ENCODE measurements around the gene ABHD11. TPM values are rescaled to one million over a fixed set of nuclear protein-coding genes. Genes with fewer than 3 reads are reported as not detected.

ABHD11 gene
- total and polyA plus RNA-seq, 2 donors (not counting 1 experiment from before 2014, with no cell fraction given), result 6.5 to 7.1 TPM

DNA sequence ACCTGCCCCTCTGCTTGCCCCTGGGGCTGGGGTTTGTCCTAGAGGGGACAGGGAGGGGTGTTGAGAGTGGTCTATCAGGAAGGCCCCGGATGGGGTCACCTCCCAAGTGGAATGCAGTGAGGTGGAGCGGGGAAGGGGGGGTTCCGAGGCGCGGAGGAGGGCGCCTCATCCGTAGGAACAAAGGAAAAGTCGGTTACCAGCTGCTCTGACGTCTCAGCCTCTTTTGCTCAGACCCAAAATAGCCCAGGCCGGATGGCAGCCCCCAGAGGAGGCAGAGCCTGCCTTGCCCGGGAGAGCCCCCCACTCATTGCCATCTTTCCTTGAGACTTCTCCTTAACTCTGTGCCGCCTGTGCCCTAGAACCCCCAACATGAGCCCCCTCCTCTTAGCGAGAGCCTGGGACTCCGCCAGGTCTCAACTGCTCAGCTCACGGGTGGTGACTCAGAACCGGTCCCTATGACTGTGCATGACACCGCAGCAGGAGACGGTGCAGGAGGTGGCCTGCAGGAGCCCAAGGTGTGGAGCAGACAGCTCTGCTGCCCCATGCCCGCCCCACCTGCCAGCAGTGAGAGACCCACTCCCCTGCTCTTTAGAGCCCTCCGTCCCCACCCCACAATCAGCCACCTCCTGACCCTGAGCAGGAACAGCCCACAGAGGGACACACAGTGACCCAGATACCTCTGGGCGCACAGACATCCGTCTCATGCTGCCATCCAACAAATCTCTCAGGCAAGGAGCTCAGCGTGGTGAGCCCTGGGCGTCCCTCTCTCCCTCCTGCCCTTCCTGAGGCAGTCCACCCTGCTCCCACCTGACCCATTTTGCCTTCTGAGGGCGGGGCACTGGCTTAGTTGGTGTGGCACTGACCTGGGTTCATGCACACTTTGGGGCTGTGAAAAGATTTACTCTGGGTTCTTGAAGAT lies 32.2 kb downstream of the ABHD11 start:
- Histone ChIP-seq H3K4me1 (ENCODE audit: control insufficient read depth, extremely low read depth, insufficient read depth, low read length) (no peaks in the 10 kb centered on the region), H2AFZ (ENCODE audit: low read length) (no peak overlapping the region), H3K4me3 (replicated peaks in 1 of 4; ENCODE audit: control extremely low read depth in 1 of 4, insufficient read depth in 1 of 4, low read depth in 3 of 4, low read length in 4 of 4) (no peak overlapping the region), H3K4me2 (ENCODE audit: extremely low read depth, insufficient read depth, low read length) (no peak overlapping the region), H3K27ac (ENCODE audit: insufficient read depth, low read length) (no peak overlapping the region), H3K9me3 (ENCODE audit: control insufficient read depth, insufficient read depth, low read depth, low read length) (no peaks in the 10 kb centered on the region), H3K36me3 (ENCODE audit: control insufficient read depth, insufficient read depth, low read length) (peaks cover 23% of the 10 kb centered on the region), H3K9ac (ENCODE audit: insufficient read depth, low read length) (no peak overlapping the region), H3K79me2 (ENCODE audit: control insufficient read depth, insufficient read depth, low read length) (peaks cover 18% of the 10 kb centered on the region), H4K20me1 (ENCODE audit: control insufficient read depth, extremely low read depth, insufficient read depth, low read length) (no peaks in the 10 kb centered on the region), H3K27me3 (ENCODE audit: control insufficient read depth, insufficient read depth, low read length) (no peaks in the 10 kb centered on the region)
- no peak for TF ChIP-seq EZH2 (IDR thresholded peaks at IDR 0.05; ENCODE audit: low read length, missing control alignments)
- TF ChIP-seq, protein P1, sequence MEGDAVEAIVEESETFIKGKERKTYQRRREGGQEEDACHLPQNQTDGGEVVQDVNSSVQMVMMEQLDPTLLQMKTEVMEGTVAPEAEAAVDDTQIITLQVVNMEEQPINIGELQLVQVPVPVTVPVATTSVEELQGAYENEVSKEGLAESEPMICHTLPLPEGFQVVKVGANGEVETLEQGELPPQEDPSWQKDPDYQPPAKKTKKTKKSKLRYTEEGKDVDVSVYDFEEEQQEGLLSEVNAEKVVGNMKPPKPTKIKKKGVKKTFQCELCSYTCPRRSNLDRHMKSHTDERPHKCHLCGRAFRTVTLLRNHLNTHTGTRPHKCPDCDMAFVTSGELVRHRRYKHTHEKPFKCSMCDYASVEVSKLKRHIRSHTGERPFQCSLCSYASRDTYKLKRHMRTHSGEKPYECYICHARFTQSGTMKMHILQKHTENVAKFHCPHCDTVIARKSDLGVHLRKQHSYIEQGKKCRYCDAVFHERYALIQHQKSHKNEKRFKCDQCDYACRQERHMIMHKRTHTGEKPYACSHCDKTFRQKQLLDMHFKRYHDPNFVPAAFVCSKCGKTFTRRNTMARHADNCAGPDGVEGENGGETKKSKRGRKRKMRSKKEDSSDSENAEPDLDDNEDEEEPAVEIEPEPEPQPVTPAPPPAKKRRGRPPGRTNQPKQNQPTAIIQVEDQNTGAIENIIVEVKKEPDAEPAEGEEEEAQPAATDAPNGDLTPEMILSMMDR (conservative IDR thresholded peaks at IDR 0.05 in 1 of 2, IDR thresholded peaks at IDR 0.05 in 1 of 2; ENCODE audit: low read depth in 1 of 2, low read length in 2 of 2), result no peak
- DNase-seq (ENCODE audit: low read depth in 2 of 2), result peak in 1 of 2 donors; percentile 74

DNA sequence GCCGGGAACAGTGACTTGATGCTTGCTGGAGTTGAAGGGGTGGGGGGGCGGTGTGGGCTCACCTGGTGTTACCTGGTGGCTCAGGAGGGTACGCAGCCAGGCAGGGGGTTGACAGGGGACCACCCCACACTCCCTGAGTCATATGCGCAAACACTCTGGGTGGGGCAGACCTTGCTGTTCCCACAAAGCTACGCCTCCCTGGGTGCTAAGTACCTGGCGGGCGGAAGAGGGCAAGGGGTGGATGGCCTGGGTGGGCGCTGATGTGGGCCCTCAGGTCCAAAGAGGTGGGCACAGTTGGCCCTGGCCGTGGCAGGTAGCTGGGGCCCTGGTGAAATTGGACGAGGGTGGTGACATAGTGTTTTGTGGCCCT lies 33.1 kb downstream of the ABHD11 start:
- Histone ChIP-seq H3K27me3 (ENCODE audit: control insufficient read depth, insufficient read depth, low read length) (no peaks in the 10 kb centered on the region), H3K9me3 (ENCODE audit: control insufficient read depth, insufficient read depth, low read depth, low read length) (no peaks in the 10 kb centered on the region), H4K20me1 (ENCODE audit: control insufficient read depth, extremely low read depth, insufficient read depth, low read length) (no peaks in the 10 kb centered on the region), H3K36me3 (ENCODE audit: control insufficient read depth, insufficient read depth, low read length) (peaks cover 23% of the 10 kb centered on the region), H3K4me2 (ENCODE audit: extremely low read depth, insufficient read depth, low read length) (no peak overlapping the region), H3K27ac (ENCODE audit: insufficient read depth, low read length) (no peak overlapping the region), H3K9ac (ENCODE audit: insufficient read depth, low read length) (no peak overlapping the region), H3K4me1 (ENCODE audit: control insufficient read depth, extremely low read depth, insufficient read depth, low read length) (no peaks in the 10 kb centered on the region), H3K4me3 (replicated peaks in 1 of 4; ENCODE audit: control extremely low read depth in 1 of 4, insufficient read depth in 1 of 4, low read depth in 3 of 4, low read length in 4 of 4) (no peak overlapping the region), H2AFZ (ENCODE audit: low read length) (no peak overlapping the region), H3K79me2 (ENCODE audit: control insufficient read depth, insufficient read depth, low read length) (peaks cover 15% of the 10 kb centered on the region)
- DNase-seq (ENCODE audit: low read depth in 2 of 2), result no peak
- no peak for TF ChIP-seq EZH2 (IDR thresholded peaks at IDR 0.05; ENCODE audit: low read length, missing control alignments)
- TF ChIP-seq, protein P1 (conservative IDR thresholded peaks at IDR 0.05 in 1 of 2, IDR thresholded peaks at IDR 0.05 in 1 of 2; ENCODE audit: low read depth in 1 of 2, low read length in 2 of 2), result no peak

DNA sequence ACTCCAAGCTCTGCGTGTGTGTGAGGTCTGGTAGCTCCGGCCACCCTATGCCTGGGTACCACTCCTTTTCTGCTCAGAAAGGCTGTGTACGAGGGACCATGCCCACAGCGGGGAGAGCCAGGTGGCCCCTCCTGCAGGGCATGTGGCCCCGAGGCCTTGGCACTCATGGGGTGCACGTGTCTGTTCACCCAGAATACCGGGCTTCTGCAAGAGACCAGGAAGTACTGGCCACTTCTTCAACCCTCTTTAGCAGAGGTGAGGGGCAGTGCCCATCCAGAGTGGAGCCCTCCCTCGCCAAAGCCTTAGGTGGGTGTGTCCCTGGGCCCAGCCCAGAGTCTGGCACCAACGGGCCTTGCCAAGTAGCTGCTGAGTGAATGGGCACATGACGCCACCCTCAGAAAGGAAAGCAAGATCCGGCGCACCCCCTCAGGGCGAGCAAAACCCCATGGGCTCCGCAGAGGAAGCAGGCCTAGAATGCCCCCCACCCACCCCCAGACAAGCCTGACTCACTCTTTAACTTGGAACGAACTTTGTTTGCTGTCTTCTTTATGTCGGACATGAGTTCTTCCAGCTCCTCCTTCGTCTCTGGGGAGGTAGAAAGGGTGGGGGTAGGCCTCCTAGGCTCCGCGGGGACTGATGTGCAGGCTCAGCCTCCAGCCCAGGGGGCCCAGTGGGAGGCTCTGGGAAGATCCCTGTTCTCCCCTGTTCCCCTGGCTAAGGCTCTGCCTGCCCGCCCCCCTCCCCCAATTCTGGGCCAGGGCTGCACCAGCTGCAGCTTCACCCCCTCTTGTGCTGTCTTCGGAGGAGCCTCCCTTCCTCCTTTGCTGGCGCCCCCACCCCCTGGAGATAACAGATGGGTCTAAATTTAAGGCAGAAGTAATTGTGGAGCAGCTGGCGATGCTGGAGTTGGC lies 33.7 kb downstream of the ABHD11 start:
- Histone ChIP-seq H3K79me2 (ENCODE audit: control insufficient read depth, insufficient read depth, low read length) (peaks cover 11% of the 10 kb centered on the region), H3K9ac (ENCODE audit: insufficient read depth, low read length) (no peak overlapping the region), H3K27me3 (ENCODE audit: control insufficient read depth, insufficient read depth, low read length) (no peaks in the 10 kb centered on the region), H4K20me1 (ENCODE audit: control insufficient read depth, extremely low read depth, insufficient read depth, low read length) (no peaks in the 10 kb centered on the region), H3K36me3 (ENCODE audit: control insufficient read depth, insufficient read depth, low read length) (peaks cover 27% of the 10 kb centered on the region), H2AFZ (ENCODE audit: low read length) (no peak overlapping the region), H3K4me1 (ENCODE audit: control insufficient read depth, extremely low read depth, insufficient read depth, low read length) (no peaks in the 10 kb centered on the region), H3K27ac (ENCODE audit: insufficient read depth, low read length) (no peak overlapping the region), H3K4me3 (replicated peaks in 1 of 4; ENCODE audit: control extremely low read depth in 1 of 4, insufficient read depth in 1 of 4, low read depth in 3 of 4, low read length in 4 of 4) (no peak overlapping the region), H3K4me2 (ENCODE audit: extremely low read depth, insufficient read depth, low read length) (no peak overlapping the region), H3K9me3 (ENCODE audit: control insufficient read depth, insufficient read depth, low read depth, low read length) (no peaks in the 10 kb centered on the region)
- peak; percentile 47 to 87 for DNase-seq (ENCODE audit: low read depth in 2 of 2)
- TF ChIP-seq, protein P1 (conservative IDR thresholded peaks at IDR 0.05 in 1 of 2, IDR thresholded peaks at IDR 0.05 in 1 of 2; ENCODE audit: low read depth in 1 of 2, low read length in 2 of 2), result no peak
- TF ChIP-seq EZH2 (IDR thresholded peaks at IDR 0.05; ENCODE audit: low read length, missing control alignments), result no peak
